Measurements from ENCODE around the gene MANSC1. TPM values are rescaled to one million over a fixed set of nuclear protein-coding genes. Genes with fewer than 3 reads are reported as not detected.
A peak's percentile ranks its signal among the peaks of the same experiment; 100 is the strongest.

The MANSC1 gene
- total and polyA plus RNA-seq, 12 donors = 3.9 to 25.3 (median 16.3) TPM

- H3K4me3 ChIP-seq = no peak overlapping the region
- H3K27ac ChIP-seq = no peak overlapping the region
- peaks cover 0 to 12% of the 10 kb centered on the region in 2 donors for H3K4me1 ChIP-seq (replicated peaks in 1 of 2)
- DNase-seq = peak; percentile 34 to 70 (median 45)
- H3K9me3 ChIP-seq (replicated peaks in 1 of 3) = no peaks in the 10 kb centered on the region
- H3K27me3 ChIP-seq = no peaks in the 10 kb centered on the region
- WGBS, 4 donors = 31 to 37% (median 33%) methylated on average over 10 of the region's 10 CpGs
- TF ChIP-seq CTCF (IDR thresholded peaks at IDR 0.05) = peak; percentile 60 to 89 (median 74)
- no peak for TF ChIP-seq POLR2A (IDR thresholded peaks at IDR 0.05)
- H3K36me3 ChIP-seq (replicated peaks in 1 of 2) = no peaks in the 10 kb centered on the region
- intact Hi-C loops (cut with DNase I) = loop anchor here (5.0 to 10.0 kb wide), 2 partner anchors 252 to 260 kb away; partner anchors contain the start of gene BCL2L14 (in 1 of the 2)
Measured at GRCh38 chr12:12334367-12335040, 15.5 kb downstream of the MANSC1 start.

- Histone ChIP-seq H3K9me3 (replicated peaks in 1 of 3) (no peaks in the 10 kb centered on the region), H3K27ac (no peak overlapping the region), H3K4me3 (no peak overlapping the region), H3K36me3 (replicated peaks in 1 of 2) (no peaks in the 10 kb centered on the region), H3K27me3 (no peaks in the 10 kb centered on the region), H3K4me1 (replicated peaks in 1 of 2) (peaks cover 0 to 12% of the 10 kb centered on the region in 2 donors)
- intact Hi-C loops (cut with DNase I) = loop anchor here (5.0 to 10.0 kb wide), 2 partner anchors 251 to 259 kb away; partner anchors contain the start of gene BCL2L14 (in 1 of the 2)
- DNase-seq = peak in 2 of 7 donors; percentile 20 to 49
- no peak for TF ChIP-seq CTCF (IDR thresholded peaks at IDR 0.05)
- TF ChIP-seq POLR2A (IDR thresholded peaks at IDR 0.05) = no peak
- 69 to 77% (median 73%) methylated on average over 12 of the region's 12 CpGs for WGBS, 4 donors
Measured at GRCh38 chr12:12333407-12334366, 16.4 kb downstream of the MANSC1 start.

GRCh38 chr12:12331896-12332295 lies 18.1 kb downstream of the MANSC1 start:
- no peak for DNase-seq
- TF ChIP-seq CTCF (IDR thresholded peaks at IDR 0.05) (no peak), POLR2A (IDR thresholded peaks at IDR 0.05) (no peak)
- intact Hi-C loops (cut with DNase I) = loop anchor here (5.0 to 10.0 kb wide), 2 partner anchors 250 to 257 kb away; partner anchors contain the start of gene BCL2L14 (in 1 of the 2)
- no peaks in the 10 kb centered on the region for H3K9me3 ChIP-seq (replicated peaks in 1 of 3)
- no peak overlapping the region for H3K27ac ChIP-seq
- H3K36me3 ChIP-seq (replicated peaks in 1 of 2) = no peaks in the 10 kb centered on the region
- H3K27me3 ChIP-seq = no peaks in the 10 kb centered on the region
- H3K4me1 ChIP-seq (replicated peaks in 1 of 2) = peaks cover 0 to 12% of the 10 kb centered on the region in 2 donors
- WGBS, 4 donors = 82 to 100% (median 90%) methylated on average over 1 of the region's 1 CpG
- H3K4me3 ChIP-seq = no peak overlapping the region

GRCh38 chr12:12331244-12331771 lies 18.7 kb downstream of the MANSC1 start:
- H3K27ac ChIP-seq = no peak overlapping the region
- no peaks in the 10 kb centered on the region for H3K27me3 ChIP-seq
- H3K4me3 ChIP-seq = no peak overlapping the region
- H3K9me3 ChIP-seq (replicated peaks in 1 of 3) = no peaks in the 10 kb centered on the region
- DNase-seq = no peak
- H3K36me3 ChIP-seq (replicated peaks in 1 of 2) = no peaks in the 10 kb centered on the region
- H3K4me1 ChIP-seq (replicated peaks in 1 of 2) = peaks cover 0 to 12% of the 10 kb centered on the region in 2 donors
- TF ChIP-seq CTCF (IDR thresholded peaks at IDR 0.05) (no peak), POLR2A (IDR thresholded peaks at IDR 0.05) (no peak)
- WGBS, 4 donors = 78 to 93% (median 85%) methylated on average over 7 of the region's 7 CpGs
- intact Hi-C loops (cut with DNase I) = loop anchor here (5.0 to 10.0 kb wide), 2 partner anchors 249 to 257 kb away; partner anchors contain the start of gene BCL2L14 (in 1 of the 2)
